GM23338 (cell line): ENCODE measurements around the gene NR2C2.

ENCODE experiments used
- CTCF ChIP-seq, 2 experiments: fragments of 200-600 bp in 1 of 2; sonication (generic) in 1 of 2; conservative IDR thresholded peaks; 2 replicates each; pipeline versions ENCODE4 v1.5.1 to v1.6.1; 2016 to 2017; ENCODE audit warnings: antibody characterized with exemption in 2 of 2, low read depth in 2 of 2, mild to moderate bottlenecking in 2 of 2, moderate library complexity in 1 of 2
- EZH2 ChIP-seq: fragments of 200-600 bp; sonication (generic); IDR thresholded peaks from one replicate; pipeline ENCODE4 v1.8.0; 2017; ENCODE audit warnings: antibody characterized with exemption, mild to moderate bottlenecking, low read depth; ENCODE audit not compliant: unreplicated experiment
- JUNB ChIP-seq: IDR thresholded peaks from one replicate; pipeline ENCODE4 v1.6.1; 2016; ENCODE audit warnings: antibody characterized with exemption; ENCODE audit not compliant: unreplicated experiment
- STAT1 ChIP-seq: IDR thresholded peaks from one replicate; pipeline ENCODE4 v1.6.1; 2016; ENCODE audit warnings: antibody characterized with exemption; ENCODE audit not compliant: unreplicated experiment
- ZNF114 ChIP-seq: fragments of 250-450 bp; sonication (Bioruptor Pico); IDR thresholded peaks from 2 replicates; pipeline ENCODE4 v1.5.0; 2020; ENCODE audit warnings: mild to moderate bottlenecking, moderate library complexity

- TF ChIP-seq CTCF (conservative IDR thresholded peaks at IDR 0.05; ENCODE audit: low read depth in 2 of 2) (no peak), EZH2 (no peak), STAT1 (no peak), ZNF114 (no peak), JUNB (no peak)
Measured at GRCh38 chr3:14959359-14959943, 12.1 kb downstream of the NR2C2 start.
